GM23338 (cell line): ENCODE data around the gene BCO1. TPM values are rescaled to one million over a fixed set of nuclear protein-coding genes. Genes with fewer than 3 reads are reported as not detected.

Source experiments
- ATAC-seq: fragments of 200-7000 bp; cut with Tn5 transposase; 3 replicates; pipeline ENCODE4 v1.9.1; 2020
- DNase-seq: peaks from one replicate; pipeline ENCODE4 v3.0.0-alpha.2; 2015; ENCODE audit warnings: low spot score
- H2AFZ ChIP-seq: fragments of 200-600 bp; sonication (generic); 2 replicates; pipeline ENCODE4 v1.8.0; 2016; ENCODE audit warnings: antibody characterized with exemption, mild to moderate bottlenecking, moderate library complexity
- H3F3A ChIP-seq: fragments of 200-600 bp; sonication (generic); replicated peaks from 2 replicates; pipeline ENCODE4 v1.8.0; 2017; ENCODE audit warnings: antibody characterized with exemption, mixed run types, low read depth
- H3K27ac ChIP-seq: fragments of 200-600 bp; sonication (generic); 2 replicates; pipeline ENCODE4 v1.6.1; 2016; ENCODE audit warnings: low read depth
- H3K27me3 ChIP-seq: fragments of 200-600 bp; sonication (generic); 2 replicates; pipeline ENCODE4 v1.8.0; 2016; ENCODE audit warnings: mild to moderate bottlenecking, mixed run types, moderate library complexity; ENCODE audit not compliant: insufficient read depth
- H3K36me3 ChIP-seq: fragments of 200-600 bp; sonication (generic); 2 replicates; pipeline ENCODE4 v1.8.0; 2016; ENCODE audit warnings: mild to moderate bottlenecking; ENCODE audit not compliant: insufficient read depth
- H3K4me1 ChIP-seq: fragments of 200-600 bp; sonication (generic); 2 replicates; pipeline ENCODE4 v1.8.0; 2016; ENCODE audit warnings: mild to moderate bottlenecking, moderate library complexity; ENCODE audit not compliant: insufficient read depth
- H3K4me2 ChIP-seq: fragments of 200-600 bp; sonication (generic); 2 replicates; pipeline ENCODE4 v1.7.1; 2017; ENCODE audit warnings: mixed run types
- H3K4me3 ChIP-seq: fragments of 200-600 bp; sonication (generic); 2 replicates; pipeline ENCODE4 v1.6.1; 2016; ENCODE audit warnings: mixed run types
- H3K79me2 ChIP-seq: fragments of 200-600 bp; sonication (generic); replicated peaks from 2 replicates; pipeline ENCODE4 v1.8.0; 2017; ENCODE audit warnings: mild to moderate bottlenecking; ENCODE audit not compliant: insufficient read depth
- H3K9me2 ChIP-seq: fragments of 200-600 bp; sonication (generic); 2 replicates; pipeline ENCODE4 v1.8.0; 2017; ENCODE audit not compliant: insufficient read depth
- H4K20me1 ChIP-seq: fragments of 200-600 bp; sonication (generic); replicated peaks from 2 replicates; pipeline ENCODE4 v1.8.0; 2017; ENCODE audit warnings: mild to moderate bottlenecking; ENCODE audit not compliant: insufficient read depth
- H3K27ac Mint-ChIP-seq: 2 replicates; pipeline ENCODE4 v1.8.0; 2020; ENCODE audit warnings: inconsistent platforms, mild to moderate bottlenecking, moderate library complexity, mixed read lengths
- H3K27me3 Mint-ChIP-seq: 3 replicates; pipeline ENCODE4 v1.8.0; 2022; ENCODE audit warnings: low read depth, mild to moderate bottlenecking, moderate library complexity, mixed read lengths, inconsistent platforms; ENCODE audit not compliant: insufficient read depth, poor library complexity
- H3K36me3 Mint-ChIP-seq: 3 replicates; pipeline ENCODE4 v1.8.0; 2021; ENCODE audit warnings: low read depth, mild to moderate bottlenecking, inconsistent platforms, moderate library complexity, mixed read lengths
- H3K4me1 Mint-ChIP-seq: 3 replicates; pipeline ENCODE4 v1.8.0; 2020; ENCODE audit warnings: mild to moderate bottlenecking, inconsistent platforms, mixed read lengths
- H3K4me3 Mint-ChIP-seq: 3 replicates; pipeline ENCODE4 v1.8.0; 2021; ENCODE audit warnings: moderate library complexity, mild to moderate bottlenecking, inconsistent platforms, mixed read lengths
- H3K9me3 Mint-ChIP-seq: 3 replicates; pipeline ENCODE4 v1.8.0; 2020; ENCODE audit warnings: moderate library complexity, mild to moderate bottlenecking, inconsistent platforms, mixed read lengths
- CREB1 ChIP-seq: fragments of 250-450 bp; sonication (Bioruptor Pico); IDR thresholded peaks from 2 replicates; pipeline ENCODE4 v1.5.0; 2020; ENCODE audit warnings: low read depth, mild to moderate bottlenecking, moderate library complexity
- EZH2 ChIP-seq: fragments of 200-600 bp; sonication (generic); IDR thresholded peaks from one replicate; pipeline ENCODE4 v1.8.0; 2017; ENCODE audit warnings: antibody characterized with exemption, mild to moderate bottlenecking, low read depth; ENCODE audit not compliant: unreplicated experiment
- EZH2phosphoT487 ChIP-seq: fragments of 200-600 bp; sonication (generic); IDR thresholded peaks from one replicate; pipeline ENCODE4 v1.8.1; 2018; ENCODE audit warnings: antibody characterized with exemption; ENCODE audit not compliant: unreplicated experiment
- JUNB ChIP-seq: IDR thresholded peaks from one replicate; pipeline ENCODE4 v1.6.1; 2016; ENCODE audit warnings: antibody characterized with exemption; ENCODE audit not compliant: unreplicated experiment
- NANOG ChIP-seq: IDR thresholded peaks from 2 replicates; pipeline ENCODE4 v1.6.1; 2016; ENCODE audit warnings: antibody characterized with exemption, borderline replicate concordance
- POLR2AphosphoS5 ChIP-seq: IDR thresholded peaks from 2 replicates; pipeline ENCODE4 v1.6.1; 2016; ENCODE audit warnings: antibody characterized with exemption, low read depth
- STAT1 ChIP-seq: IDR thresholded peaks from one replicate; pipeline ENCODE4 v1.6.1; 2016; ENCODE audit warnings: antibody characterized with exemption; ENCODE audit not compliant: unreplicated experiment
- ZNF114 ChIP-seq: fragments of 250-450 bp; sonication (Bioruptor Pico); IDR thresholded peaks from 2 replicates; pipeline ENCODE4 v1.5.0; 2020; ENCODE audit warnings: mild to moderate bottlenecking, moderate library complexity
- ZNF331 ChIP-seq: fragments of 250-450 bp; sonication (Bioruptor Pico); IDR thresholded peaks from 2 replicates; pipeline ENCODE4 v1.5.0; 2020; ENCODE audit warnings: low read depth, mild to moderate bottlenecking, moderate library complexity
- polyA plus RNA-seq: library from polyadenylated mRNA; unstranded; fragments of >200 nt; fragmentation: Nextera tagmentation; extraction: Ambion mirVana; gene quantifications from 2 replicates; pipeline ENCODE4 v1.2.1, GENCODE V29; 2016
- total RNA-seq: library from RNA; depleted of rRNA; stranded (reverse); fragments of >200 nt; shearing (Covaris generic); gene quantifications from 2 replicates; pipeline ENCODE4 v1.2.3, GENCODE V29; 2014
- TF ChIP-seq, protein P1 (sequence below), 2 experiments: fragments of 200-600 bp in 1 of 2; sonication (generic) in 1 of 2; conservative IDR thresholded peaks; 2 replicates each; pipeline versions ENCODE4 v1.5.1 to v1.6.1; 2016 to 2017; ENCODE audit warnings: antibody characterized with exemption in 2 of 2, low read depth in 2 of 2, mild to moderate bottlenecking in 2 of 2, moderate library complexity in 1 of 2
- TF ChIP-seq, protein P2 (sequence below): IDR thresholded peaks from 2 replicates; pipeline ENCODE4 v1.6.1; 2016; ENCODE audit warnings: antibody characterized with exemption
- TF ChIP-seq, protein P3 (sequence below): IDR thresholded peaks from one replicate; pipeline ENCODE4 v1.6.1; 2018; ENCODE audit warnings: antibody characterized with exemption; ENCODE audit not compliant: unreplicated experiment
- TF ChIP-seq, protein P4 (sequence below): fragments of 250-450 bp; sonication (Bioruptor Pico); IDR thresholded peaks from 2 replicates; pipeline ENCODE4 v1.5.0; 2020; ENCODE audit warnings: mild to moderate bottlenecking, moderate library complexity

The BCO1 gene
- total and polyA plus RNA-seq, 2 experiments from 2014 or later: 0.28 TPM; not detected in 1

DNA sequence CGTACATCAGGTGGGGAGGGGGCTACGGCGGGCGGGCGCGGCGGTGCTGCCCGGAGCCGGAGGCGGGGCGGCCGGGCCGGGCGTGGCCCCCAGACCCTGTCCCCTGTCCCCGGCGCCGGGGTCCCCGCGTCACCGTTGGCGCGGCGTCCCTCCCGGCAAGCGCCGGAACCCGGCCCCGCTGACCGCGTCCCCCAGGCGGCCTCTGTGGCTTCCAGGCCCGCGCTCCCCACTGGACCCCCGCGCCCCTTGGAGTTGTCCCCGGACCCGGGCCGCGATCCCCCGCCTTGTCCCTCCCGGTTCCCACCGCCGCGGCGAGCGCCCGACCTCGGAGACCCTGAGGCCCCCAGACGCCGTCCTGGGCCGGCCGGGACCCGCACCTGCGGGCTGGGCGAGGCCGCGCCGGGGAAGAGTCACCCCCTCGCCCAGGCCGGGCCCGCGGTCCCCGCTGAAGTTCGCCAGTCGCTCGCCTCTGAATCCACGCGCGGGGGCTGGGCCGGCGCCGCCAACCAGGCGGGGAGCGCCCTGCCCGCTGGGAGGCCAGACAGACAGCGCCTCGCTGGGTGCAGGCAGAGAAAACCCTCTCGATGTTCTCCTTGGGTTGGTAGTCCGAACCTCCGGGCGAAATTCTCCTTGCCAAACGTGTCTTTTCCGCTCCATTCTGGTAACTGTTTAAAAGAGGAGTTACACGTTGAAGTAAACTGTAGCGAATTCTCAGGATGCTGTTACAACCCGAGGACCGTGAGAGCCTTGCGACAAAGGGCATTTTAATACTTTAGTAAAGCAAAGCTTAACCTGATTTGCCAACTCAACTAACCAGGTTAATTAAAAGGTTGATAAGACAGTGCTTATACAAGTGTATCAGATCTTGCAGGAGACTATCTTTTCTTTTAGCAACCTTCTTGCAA lies 77.0 kb downstream of the BCO1 start:
- Mint-ChIP-seq H3K27ac (no peak overlapping the region), H3K9me3 (no peaks in the 10 kb centered on the region; the same call in 2 of the 3 replicates), H3K4me3 (peak overlapping the region; percentile 91), H3K4me1 (peaks cover 45% of the 10 kb centered on the region), H3K36me3 (peaks cover 14% of the 10 kb centered on the region), H3K27me3 (peaks cover 15% of the 10 kb centered on the region)
- H3K4me2 ChIP-seq: peak overlapping the region; percentile 98
- no peak overlapping the region for H2AFZ ChIP-seq
- peaks cover 25% of the 10 kb centered on the region for H3K4me1 ChIP-seq
- TF ChIP-seq STAT1: no peak
- TF ChIP-seq CREB1 (CRISPR knock-in tag): no peak
- TF ChIP-seq JUNB: no peak
- TF ChIP-seq POLR2AphosphoS5: no peak
- TF ChIP-seq, protein P1, sequence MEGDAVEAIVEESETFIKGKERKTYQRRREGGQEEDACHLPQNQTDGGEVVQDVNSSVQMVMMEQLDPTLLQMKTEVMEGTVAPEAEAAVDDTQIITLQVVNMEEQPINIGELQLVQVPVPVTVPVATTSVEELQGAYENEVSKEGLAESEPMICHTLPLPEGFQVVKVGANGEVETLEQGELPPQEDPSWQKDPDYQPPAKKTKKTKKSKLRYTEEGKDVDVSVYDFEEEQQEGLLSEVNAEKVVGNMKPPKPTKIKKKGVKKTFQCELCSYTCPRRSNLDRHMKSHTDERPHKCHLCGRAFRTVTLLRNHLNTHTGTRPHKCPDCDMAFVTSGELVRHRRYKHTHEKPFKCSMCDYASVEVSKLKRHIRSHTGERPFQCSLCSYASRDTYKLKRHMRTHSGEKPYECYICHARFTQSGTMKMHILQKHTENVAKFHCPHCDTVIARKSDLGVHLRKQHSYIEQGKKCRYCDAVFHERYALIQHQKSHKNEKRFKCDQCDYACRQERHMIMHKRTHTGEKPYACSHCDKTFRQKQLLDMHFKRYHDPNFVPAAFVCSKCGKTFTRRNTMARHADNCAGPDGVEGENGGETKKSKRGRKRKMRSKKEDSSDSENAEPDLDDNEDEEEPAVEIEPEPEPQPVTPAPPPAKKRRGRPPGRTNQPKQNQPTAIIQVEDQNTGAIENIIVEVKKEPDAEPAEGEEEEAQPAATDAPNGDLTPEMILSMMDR (conservative IDR thresholded peaks at IDR 0.05; ENCODE audit: low read depth in 2 of 2): no peak
- no peak for TF ChIP-seq EZH2phosphoT487
- TF ChIP-seq EZH2: no peak
- no peak for TF ChIP-seq NANOG
- TF ChIP-seq, protein P2, sequence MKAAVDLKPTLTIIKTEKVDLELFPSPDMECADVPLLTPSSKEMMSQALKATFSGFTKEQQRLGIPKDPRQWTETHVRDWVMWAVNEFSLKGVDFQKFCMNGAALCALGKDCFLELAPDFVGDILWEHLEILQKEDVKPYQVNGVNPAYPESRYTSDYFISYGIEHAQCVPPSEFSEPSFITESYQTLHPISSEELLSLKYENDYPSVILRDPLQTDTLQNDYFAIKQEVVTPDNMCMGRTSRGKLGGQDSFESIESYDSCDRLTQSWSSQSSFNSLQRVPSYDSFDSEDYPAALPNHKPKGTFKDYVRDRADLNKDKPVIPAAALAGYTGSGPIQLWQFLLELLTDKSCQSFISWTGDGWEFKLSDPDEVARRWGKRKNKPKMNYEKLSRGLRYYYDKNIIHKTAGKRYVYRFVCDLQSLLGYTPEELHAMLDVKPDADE: no peak
- no peak for TF ChIP-seq ZNF331 (CRISPR knock-in tag)
- TF ChIP-seq, protein P3, sequence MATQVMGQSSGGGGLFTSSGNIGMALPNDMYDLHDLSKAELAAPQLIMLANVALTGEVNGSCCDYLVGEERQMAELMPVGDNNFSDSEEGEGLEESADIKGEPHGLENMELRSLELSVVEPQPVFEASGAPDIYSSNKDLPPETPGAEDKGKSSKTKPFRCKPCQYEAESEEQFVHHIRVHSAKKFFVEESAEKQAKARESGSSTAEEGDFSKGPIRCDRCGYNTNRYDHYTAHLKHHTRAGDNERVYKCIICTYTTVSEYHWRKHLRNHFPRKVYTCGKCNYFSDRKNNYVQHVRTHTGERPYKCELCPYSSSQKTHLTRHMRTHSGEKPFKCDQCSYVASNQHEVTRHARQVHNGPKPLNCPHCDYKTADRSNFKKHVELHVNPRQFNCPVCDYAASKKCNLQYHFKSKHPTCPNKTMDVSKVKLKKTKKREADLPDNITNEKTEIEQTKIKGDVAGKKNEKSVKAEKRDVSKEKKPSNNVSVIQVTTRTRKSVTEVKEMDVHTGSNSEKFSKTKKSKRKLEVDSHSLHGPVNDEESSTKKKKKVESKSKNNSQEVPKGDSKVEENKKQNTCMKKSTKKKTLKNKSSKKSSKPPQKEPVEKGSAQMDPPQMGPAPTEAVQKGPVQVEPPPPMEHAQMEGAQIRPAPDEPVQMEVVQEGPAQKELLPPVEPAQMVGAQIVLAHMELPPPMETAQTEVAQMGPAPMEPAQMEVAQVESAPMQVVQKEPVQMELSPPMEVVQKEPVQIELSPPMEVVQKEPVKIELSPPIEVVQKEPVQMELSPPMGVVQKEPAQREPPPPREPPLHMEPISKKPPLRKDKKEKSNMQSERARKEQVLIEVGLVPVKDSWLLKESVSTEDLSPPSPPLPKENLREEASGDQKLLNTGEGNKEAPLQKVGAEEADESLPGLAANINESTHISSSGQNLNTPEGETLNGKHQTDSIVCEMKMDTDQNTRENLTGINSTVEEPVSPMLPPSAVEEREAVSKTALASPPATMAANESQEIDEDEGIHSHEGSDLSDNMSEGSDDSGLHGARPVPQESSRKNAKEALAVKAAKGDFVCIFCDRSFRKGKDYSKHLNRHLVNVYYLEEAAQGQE: no peak
- TF ChIP-seq ZNF114 (CRISPR knock-in tag): no peak
- TF ChIP-seq, protein P4, sequence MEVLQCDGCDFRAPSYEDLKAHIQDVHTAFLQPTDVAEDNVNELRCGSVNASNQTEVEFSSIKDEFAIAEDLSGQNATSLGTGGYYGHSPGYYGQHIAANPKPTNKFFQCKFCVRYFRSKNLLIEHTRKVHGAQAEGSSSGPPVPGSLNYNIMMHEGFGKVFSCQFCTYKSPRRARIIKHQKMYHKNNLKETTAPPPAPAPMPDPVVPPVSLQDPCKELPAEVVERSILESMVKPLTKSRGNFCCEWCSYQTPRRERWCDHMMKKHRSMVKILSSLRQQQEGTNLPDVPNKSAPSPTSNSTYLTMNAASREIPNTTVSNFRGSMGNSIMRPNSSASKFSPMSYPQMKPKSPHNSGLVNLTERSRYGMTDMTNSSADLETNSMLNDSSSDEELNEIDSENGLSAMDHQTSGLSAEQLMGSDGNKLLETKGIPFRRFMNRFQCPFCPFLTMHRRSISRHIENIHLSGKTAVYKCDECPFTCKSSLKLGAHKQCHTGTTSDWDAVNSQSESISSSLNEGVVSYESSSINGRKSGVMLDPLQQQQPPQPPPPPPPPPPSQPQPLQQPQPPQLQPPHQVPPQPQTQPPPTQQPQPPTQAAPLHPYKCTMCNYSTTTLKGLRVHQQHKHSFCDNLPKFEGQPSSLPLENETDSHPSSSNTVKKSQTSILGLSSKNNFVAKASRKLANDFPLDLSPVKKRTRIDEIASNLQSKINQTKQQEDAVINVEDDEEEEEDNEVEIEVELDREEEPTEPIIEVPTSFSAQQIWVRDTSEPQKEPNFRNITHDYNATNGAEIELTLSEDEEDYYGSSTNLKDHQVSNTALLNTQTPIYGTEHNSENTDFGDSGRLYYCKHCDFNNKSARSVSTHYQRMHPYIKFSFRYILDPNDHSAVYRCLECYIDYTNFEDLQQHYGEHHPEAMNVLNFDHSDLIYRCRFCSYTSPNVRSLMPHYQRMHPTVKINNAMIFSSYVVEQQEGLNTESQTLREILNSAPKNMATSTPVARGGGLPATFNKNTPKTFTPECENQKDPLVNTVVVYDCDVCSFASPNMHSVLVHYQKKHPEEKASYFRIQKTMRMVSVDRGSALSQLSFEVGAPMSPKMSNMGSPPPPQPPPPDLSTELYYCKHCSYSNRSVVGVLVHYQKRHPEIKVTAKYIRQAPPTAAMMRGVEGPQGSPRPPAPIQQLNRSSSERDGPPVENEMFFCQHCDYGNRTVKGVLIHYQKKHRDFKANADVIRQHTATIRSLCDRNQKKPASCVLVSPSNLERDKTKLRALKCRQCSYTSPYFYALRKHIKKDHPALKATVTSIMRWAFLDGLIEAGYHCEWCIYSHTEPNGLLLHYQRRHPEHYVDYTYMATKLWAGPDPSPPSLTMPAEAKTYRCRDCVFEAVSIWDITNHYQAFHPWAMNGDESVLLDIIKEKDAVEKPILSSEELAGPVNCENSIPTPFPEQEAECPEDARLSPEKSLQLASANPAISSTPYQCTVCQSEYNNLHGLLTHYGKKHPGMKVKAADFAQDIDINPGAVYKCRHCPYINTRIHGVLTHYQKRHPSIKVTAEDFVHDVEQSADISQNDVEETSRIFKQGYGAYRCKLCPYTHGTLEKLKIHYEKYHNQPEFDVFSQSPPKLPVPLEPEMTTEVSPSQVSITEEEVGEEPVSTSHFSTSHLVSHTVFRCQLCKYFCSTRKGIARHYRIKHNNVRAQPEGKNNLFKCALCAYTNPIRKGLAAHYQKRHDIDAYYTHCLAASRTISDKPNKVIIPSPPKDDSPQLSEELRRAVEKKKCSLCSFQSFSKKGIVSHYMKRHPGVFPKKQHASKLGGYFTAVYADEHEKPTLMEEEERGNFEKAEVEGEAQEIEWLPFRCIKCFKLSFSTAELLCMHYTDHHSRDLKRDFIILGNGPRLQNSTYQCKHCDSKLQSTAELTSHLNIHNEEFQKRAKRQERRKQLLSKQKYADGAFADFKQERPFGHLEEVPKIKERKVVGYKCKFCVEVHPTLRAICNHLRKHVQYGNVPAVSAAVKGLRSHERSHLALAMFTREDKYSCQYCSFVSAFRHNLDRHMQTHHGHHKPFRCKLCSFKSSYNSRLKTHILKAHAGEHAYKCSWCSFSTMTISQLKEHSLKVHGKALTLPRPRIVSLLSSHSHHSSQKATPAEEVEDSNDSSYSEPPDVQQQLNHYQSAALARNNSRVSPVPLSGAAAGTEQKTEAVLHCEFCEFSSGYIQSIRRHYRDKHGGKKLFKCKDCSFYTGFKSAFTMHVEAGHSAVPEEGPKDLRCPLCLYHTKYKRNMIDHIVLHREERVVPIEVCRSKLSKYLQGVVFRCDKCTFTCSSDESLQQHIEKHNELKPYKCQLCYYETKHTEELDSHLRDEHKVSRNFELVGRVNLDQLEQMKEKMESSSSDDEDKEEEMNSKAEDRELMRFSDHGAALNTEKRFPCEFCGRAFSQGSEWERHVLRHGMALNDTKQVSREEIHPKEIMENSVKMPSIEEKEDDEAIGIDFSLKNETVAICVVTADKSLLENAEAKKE (CRISPR knock-in tag): no peak
- H4K20me1 ChIP-seq: peaks cover 53% of the 10 kb centered on the region
- no peaks in the 10 kb centered on the region for H3K36me3 ChIP-seq
- peaks cover 82% of the 10 kb centered on the region for H3K79me2 ChIP-seq
- ATAC-seq (peak; percentile 7), DNase-seq (peak; percentile 33)
- H3K9me2 ChIP-seq: no peaks in the 10 kb centered on the region
- H3F3A ChIP-seq: no peaks in the 10 kb centered on the region
- peak overlapping the region; percentile 80 for H3K4me3 ChIP-seq
- no peak overlapping the region for H3K27ac ChIP-seq
- H3K27me3 ChIP-seq: peaks cover 5% of the 10 kb centered on the region; the same call in 1 of the 2 replicates
